HTERT RPE-1 (cell line): ENCODE measurements around the gene MAGEA6.
"Not testable (repeated sequence)": the region's sequence is repeated elsewhere in the genome, so short reads cannot be mapped to it uniquely, and the experiment has no call there.

Experiments
- in situ Hi-C: fragments of 300-500 bp; cut with MboI; formaldehyde crosslinking; loops from 4 replicates; pipeline ENCODE4 v1.14.3; 2020; ENCODE audit warnings: low sequenced_read_pairs

The MAGEA6 gene

GRCh38 chrX:152769549-152770289, at the start of gene MAGEA6:
Gene MAGEA6 (minus strand): TSS chrX:152769689. CDS start chrX:152767650, 2,039 bp downstream.
- in situ Hi-C loops = not testable (repeated sequence)

GRCh38 chrX:152819266-152819665, 49.8 kb upstream of the MAGEA6 start:
- in situ Hi-C loops = no loop called here

GRCh38 chrX:152818356-152818755, 48.9 kb upstream of the MAGEA6 start:
- in situ Hi-C loops = no loop called here

GRCh38 chrX:152817078-152817764, 47.7 kb upstream of the MAGEA6 start:
- in situ Hi-C loops = no loop called here

GRCh38 chrX:152814048-152814447, 44.6 kb upstream of the MAGEA6 start:
- in situ Hi-C loops = no loop called here

- in situ Hi-C loops = no loop called here
Observed at GRCh38 chrX:152813206-152813605, 43.7 kb upstream of the MAGEA6 start.

- in situ Hi-C loops = no loop called here
Observed at GRCh38 chrX:152810403-152810802, 40.9 kb upstream of the MAGEA6 start.

- in situ Hi-C loops = no loop called here
Observed at GRCh38 chrX:152806035-152806434, 36.5 kb upstream of the MAGEA6 start.

GRCh38 chrX:152798945-152799344, 29.5 kb upstream of the MAGEA6 start:
- in situ Hi-C loops = no loop called here

- in situ Hi-C loops = not testable (repeated sequence)
Observed at GRCh38 chrX:152787062-152787461, 17.6 kb upstream of the MAGEA6 start.

GRCh38 chrX:152766562-152766961, 2.9 kb downstream of the MAGEA6 start:
- in situ Hi-C loops = not testable (repeated sequence)

- in situ Hi-C loops = not testable (repeated sequence)
Observed at GRCh38 chrX:152761582-152761981, 7.9 kb downstream of the MAGEA6 start.

- in situ Hi-C loops = not testable (repeated sequence)
Observed at GRCh38 chrX:152759544-152759943, 9.9 kb downstream of the MAGEA6 start.

- in situ Hi-C loops = not testable (repeated sequence)
Observed at GRCh38 chrX:152758918-152759317, 10.6 kb downstream of the MAGEA6 start, which contains the start of gene CSAG3. Gene CSAG3 (plus strand): TSS chrX:152759218.

GRCh38 chrX:152754871-152755270, 14.6 kb downstream of the MAGEA6 start:
- in situ Hi-C loops = not testable (repeated sequence)

- in situ Hi-C loops = not testable (repeated sequence)
Observed at GRCh38 chrX:152753686-152754650, 15.5 kb downstream of the MAGEA6 start, which contains the start of gene MAGEA2. Gene MAGEA2 (minus strand): TSS chrX:152753842. CDS start chrX:152751363, 2,479 bp downstream.

GRCh38 chrX:152738560-152738959, 30.9 kb downstream of the MAGEA6 start:
- in situ Hi-C loops = no loop called here

- in situ Hi-C loops = not testable (repeated sequence)
Observed at GRCh38 chrX:152736528-152736927, 33.0 kb downstream of the MAGEA6 start.

- in situ Hi-C loops = no loop called here
Observed at GRCh38 chrX:152735860-152736511, 33.5 kb downstream of the MAGEA6 start.

- in situ Hi-C loops = no loop called here
Observed at GRCh38 chrX:152735101-152735500, 34.4 kb downstream of the MAGEA6 start.
